Activated B cell treated with CpG ODN at 0.5 μM for 24 hours (primary cell): Measurements from ENCODE around the gene ATP6V1A. TPM values are rescaled to one million over a fixed set of nuclear protein-coding genes. Genes with fewer than 3 reads are reported as not detected.

Experiments
- ATAC-seq: fragments of 200-7000 bp; cut with Tn5 transposase; one replicate; pipeline ENCODE4 v1.10.0; 2021; ENCODE audit warnings: low read depth, mild to moderate bottlenecking, moderate library complexity
- CTCF ChIA-PET: fragments of 350-600 bp; sonication (Branson Sonifier 250); formaldehyde crosslinking; loops from one replicate; lab custom pipeline; 2021; ENCODE audit warnings: antibody characterized with exemption; lab: Charles Lee
- POLR2A ChIA-PET: fragments of 350-600 bp; sonication (Branson Sonifier 250); formaldehyde crosslinking; loops from one replicate; lab custom pipeline; 2021; ENCODE audit warnings: antibody characterized with exemption; lab: Charles Lee
- DNase-seq: peaks from one replicate; pipeline ENCODE4 v3.0.0; 2022
- H3K27ac Mint-ChIP-seq: one replicate; pipeline ENCODE4 v1.8.0; 2020; ENCODE audit warnings: mixed read lengths
- H3K27me3 Mint-ChIP-seq: one replicate; pipeline ENCODE4 v1.8.0; 2021; ENCODE audit warnings: mixed read lengths
- H3K36me3 Mint-ChIP-seq: one replicate; pipeline ENCODE4 v1.8.0; 2021; ENCODE audit warnings: low read depth, mixed read lengths
- H3K4me1 Mint-ChIP-seq: one replicate; pipeline ENCODE4 v1.8.0; 2021; ENCODE audit warnings: mixed read lengths
- H3K4me3 Mint-ChIP-seq: one replicate; pipeline ENCODE4 v1.8.0; 2020; ENCODE audit warnings: mild to moderate bottlenecking, mixed read lengths
- H3K9me3 Mint-ChIP-seq: one replicate; pipeline ENCODE4 v1.8.0; 2020; ENCODE audit warnings: mixed read lengths
- intact Hi-C: fragments of 100-400 bp; cut with micrococcal nuclease; formaldehyde crosslinking; loops from one replicate; pipeline ENCODE4 v1.15.1; 2024
- total RNA-seq: library from RNA; stranded (reverse); gene quantifications from 2 replicates; pipeline ENCODE4 v1.2.3, GENCODE V29; 2022
- TF ChIP-seq, protein P1 (sequence below): fragments of 200-600 bp; IDR thresholded peaks from one replicate; pipeline ENCODE4 v1.8.0; 2022; ENCODE audit warnings: antibody characterized with exemption, mild to moderate bottlenecking

Gene ATP6V1A
- total RNA-seq, 1 donor from 2014 or later, result 49.3 TPM

DNA sequence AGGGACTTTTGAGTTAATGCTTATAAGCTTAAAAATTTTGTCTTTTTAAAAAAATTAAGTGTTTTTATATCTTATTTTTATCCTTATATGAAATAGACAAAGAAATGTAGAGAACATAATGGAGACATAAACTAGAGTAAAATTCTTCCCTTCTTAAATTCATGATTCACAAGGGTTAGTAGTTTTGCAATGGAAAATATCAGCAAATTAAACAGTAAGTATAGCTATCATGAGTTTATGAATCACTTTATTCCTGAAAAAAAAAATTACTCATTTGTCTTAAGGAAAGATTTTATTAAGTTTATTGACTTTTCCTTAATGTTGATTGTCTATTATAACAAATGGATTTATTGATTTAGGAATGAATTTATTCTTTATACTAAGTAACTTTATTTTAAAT lies 4.3 kb downstream of the ATP6V1A start:
- ChIA-PET POLR2A (no interaction called here), CTCF (interaction anchor here (0.6 to 1.3 kb wide), 2 partner anchors 87 to 162 kb away, joined by 3 to 4 read pairs; no protein-coding TSS in a partner anchor)
- Mint-ChIP-seq H3K36me3 (peaks cover 6% of the 10 kb centered on the region), H3K27me3 (no peaks in the 10 kb centered on the region), H3K4me1 (peaks cover 58% of the 10 kb centered on the region), H3K4me3 (no peak overlapping the region), H3K27ac (no peak overlapping the region), H3K9me3 (no peaks in the 10 kb centered on the region)
- TF ChIP-seq, protein P1, sequence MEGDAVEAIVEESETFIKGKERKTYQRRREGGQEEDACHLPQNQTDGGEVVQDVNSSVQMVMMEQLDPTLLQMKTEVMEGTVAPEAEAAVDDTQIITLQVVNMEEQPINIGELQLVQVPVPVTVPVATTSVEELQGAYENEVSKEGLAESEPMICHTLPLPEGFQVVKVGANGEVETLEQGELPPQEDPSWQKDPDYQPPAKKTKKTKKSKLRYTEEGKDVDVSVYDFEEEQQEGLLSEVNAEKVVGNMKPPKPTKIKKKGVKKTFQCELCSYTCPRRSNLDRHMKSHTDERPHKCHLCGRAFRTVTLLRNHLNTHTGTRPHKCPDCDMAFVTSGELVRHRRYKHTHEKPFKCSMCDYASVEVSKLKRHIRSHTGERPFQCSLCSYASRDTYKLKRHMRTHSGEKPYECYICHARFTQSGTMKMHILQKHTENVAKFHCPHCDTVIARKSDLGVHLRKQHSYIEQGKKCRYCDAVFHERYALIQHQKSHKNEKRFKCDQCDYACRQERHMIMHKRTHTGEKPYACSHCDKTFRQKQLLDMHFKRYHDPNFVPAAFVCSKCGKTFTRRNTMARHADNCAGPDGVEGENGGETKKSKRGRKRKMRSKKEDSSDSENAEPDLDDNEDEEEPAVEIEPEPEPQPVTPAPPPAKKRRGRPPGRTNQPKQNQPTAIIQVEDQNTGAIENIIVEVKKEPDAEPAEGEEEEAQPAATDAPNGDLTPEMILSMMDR, result no peak
- no peak for DNase-seq
- intact Hi-C loops, result no loop called here
- no peak for ATAC-seq

DNA sequence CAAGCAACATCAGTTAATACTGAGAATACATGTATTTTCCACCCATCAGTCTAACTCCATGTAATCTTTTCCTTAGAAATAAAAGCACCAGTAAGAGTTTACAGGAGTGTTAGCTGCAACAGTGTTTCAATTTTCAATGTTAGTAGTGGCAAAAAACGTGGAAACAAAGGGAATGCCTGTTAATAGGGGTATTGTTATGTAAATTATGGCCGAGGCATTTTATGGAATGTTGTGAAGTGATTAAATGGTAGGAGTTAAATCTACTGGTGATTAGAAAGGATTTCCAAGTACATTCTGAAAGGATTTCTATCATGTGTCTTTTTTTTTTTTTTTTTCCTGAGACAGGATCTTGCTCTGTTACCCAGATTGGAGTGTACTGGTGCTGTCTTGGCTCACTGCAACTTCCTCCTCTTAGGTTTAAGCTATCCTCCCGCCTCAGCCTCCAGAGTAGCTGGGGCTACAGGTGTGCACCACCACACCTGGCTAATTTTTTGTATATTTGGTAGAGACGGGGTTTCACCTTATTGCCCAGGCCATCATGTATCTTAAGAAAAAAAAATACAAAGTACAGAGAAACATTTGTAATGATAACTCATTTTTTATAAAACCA lies 6.6 kb downstream of the ATP6V1A start:
- Mint-ChIP-seq H3K27me3 (no peaks in the 10 kb centered on the region), H3K27ac (no peak overlapping the region), H3K4me1 (peaks cover 41% of the 10 kb centered on the region), H3K9me3 (peaks cover 4% of the 10 kb centered on the region), H3K4me3 (no peak overlapping the region), H3K36me3 (peaks cover 6% of the 10 kb centered on the region)
- intact Hi-C loops, result no loop called here
- ATAC-seq, result no peak
- TF ChIP-seq, protein P1, result no peak
- POLR2A ChIA-PET, result no interaction called here
- no peak for DNase-seq
- CTCF ChIA-PET, result no interaction called here

DNA sequence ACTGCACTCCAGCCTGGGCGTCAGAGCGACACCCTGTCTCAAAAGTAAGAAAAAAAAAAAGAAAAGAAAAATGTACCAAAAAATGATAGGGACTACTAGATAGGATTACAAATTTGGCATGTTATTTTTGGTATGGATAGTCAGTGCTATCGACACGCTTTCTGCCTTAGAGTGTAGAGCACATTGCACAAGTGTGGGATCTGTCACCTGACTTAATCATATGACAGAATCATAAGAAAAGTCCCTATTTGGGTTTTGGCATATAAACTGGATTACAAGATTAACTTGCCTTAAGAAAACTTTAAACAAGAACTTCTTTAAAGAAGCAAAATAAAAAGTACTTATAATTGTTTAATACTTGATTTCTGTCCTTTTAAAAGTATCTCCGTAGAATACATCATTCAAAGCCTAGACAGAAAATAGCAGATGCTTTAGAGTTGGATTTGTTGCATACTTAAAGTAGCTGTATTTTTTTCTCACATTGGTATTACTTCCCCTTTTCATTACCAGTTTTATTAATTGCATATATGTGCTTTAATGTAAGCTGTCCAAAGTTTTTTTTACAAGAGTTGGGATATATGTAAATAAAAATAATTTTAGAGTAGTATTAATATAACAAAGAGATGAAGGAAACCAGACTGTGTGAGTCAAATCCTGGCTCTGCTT lies 7.8 kb downstream of the ATP6V1A start:
- peak overlapping the region; percentile 53 for H3K27ac Mint-ChIP-seq
- CTCF ChIA-PET, result interaction anchor here (0.7 kb wide), 1 partner anchor 9 kb away, joined by 4 read pairs; no protein-coding TSS in a partner anchor
- intact Hi-C loops, result loop anchor here (1.0 to 2.0 kb wide), 2 partner anchors 8 to 14 kb away; partner anchors contain the start of gene NAA50
- TF ChIP-seq, protein P1, result no peak
- peaks cover 6% of the 10 kb centered on the region for H3K9me3 Mint-ChIP-seq
- H3K27me3 Mint-ChIP-seq, result no peaks in the 10 kb centered on the region
- peaks cover 30% of the 10 kb centered on the region for H3K4me1 Mint-ChIP-seq
- POLR2A ChIA-PET, result interaction anchor here (1.3 kb wide), 1 partner anchor 8 kb away, joined by 10 read pairs; the partner anchor contains the start of genes ATP6V1A and NAA50
- ATAC-seq, result peak; percentile 71
- H3K36me3 Mint-ChIP-seq, result peaks cover 9% of the 10 kb centered on the region
- no peak for DNase-seq
- H3K4me3 Mint-ChIP-seq, result peak overlapping the region; percentile 50

DNA sequence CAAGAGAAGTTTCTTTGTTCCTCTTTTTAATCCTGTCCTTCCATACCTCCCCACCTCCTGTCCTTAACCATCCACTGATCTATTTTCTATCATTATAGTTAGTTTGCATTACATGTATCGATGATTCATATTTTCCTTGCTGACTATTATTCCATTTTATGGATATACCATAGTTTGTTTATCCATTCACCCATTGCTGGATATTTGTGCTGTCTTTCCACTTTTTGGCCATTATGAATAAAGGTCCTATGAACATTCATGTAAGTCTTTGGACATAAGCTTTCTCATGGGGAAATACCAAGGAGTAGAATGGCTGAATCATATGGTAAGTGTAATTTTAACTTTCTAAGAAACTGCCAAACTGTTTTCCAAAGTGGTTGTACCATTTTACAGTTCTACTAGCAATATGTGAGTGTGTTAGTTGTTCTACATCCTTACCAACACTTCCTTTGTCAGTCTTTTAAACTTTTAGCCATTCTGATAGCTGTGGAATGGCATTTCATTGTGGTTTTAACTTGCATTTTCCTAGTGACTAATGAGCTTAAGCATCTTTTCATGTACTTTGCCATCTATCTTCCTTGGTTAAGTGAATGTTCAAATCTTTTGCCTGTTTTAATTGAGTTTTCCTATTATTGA lies 11.7 kb downstream of the ATP6V1A start:
- no peak for DNase-seq
- TF ChIP-seq, protein P1, result no peak
- intact Hi-C loops, result no loop called here
- no peak overlapping the region for H3K27ac Mint-ChIP-seq
- CTCF ChIA-PET, result no interaction called here
- POLR2A ChIA-PET, result no interaction called here
- H3K4me1 Mint-ChIP-seq, result peaks cover 19% of the 10 kb centered on the region
- H3K9me3 Mint-ChIP-seq, result peaks cover 6% of the 10 kb centered on the region
- ATAC-seq, result no peak
- no peak overlapping the region for H3K4me3 Mint-ChIP-seq
- H3K27me3 Mint-ChIP-seq, result no peaks in the 10 kb centered on the region
- peaks cover 9% of the 10 kb centered on the region for H3K36me3 Mint-ChIP-seq

DNA sequence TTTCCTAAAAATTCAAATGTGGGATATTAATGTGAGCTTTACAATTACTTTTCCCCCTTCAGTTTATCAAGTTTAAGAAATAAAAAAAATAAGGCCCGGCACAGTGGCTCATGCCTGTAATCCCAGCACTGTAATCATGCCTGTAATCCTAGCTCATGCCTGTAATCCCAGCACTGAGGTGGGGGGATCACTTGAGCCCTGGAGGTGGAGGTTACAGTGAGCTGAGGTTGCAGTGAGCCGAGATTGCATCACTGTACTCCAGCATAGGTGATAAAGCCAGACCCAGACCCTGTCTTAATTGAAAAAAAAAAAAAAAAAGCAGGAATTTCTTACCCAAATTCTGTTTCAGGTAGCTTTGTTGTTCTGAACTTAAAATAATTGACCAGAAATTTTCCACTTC lies 17.9 kb downstream of the ATP6V1A start:
- Mint-ChIP-seq H3K27me3 (no peaks in the 10 kb centered on the region), H3K9me3 (no peaks in the 10 kb centered on the region), H3K27ac (no peak overlapping the region), H3K4me3 (no peak overlapping the region), H3K36me3 (peaks cover 9% of the 10 kb centered on the region), H3K4me1 (no peaks in the 10 kb centered on the region)
- POLR2A ChIA-PET, result interaction anchor here (1.2 kb wide), 1 partner anchor 18 kb away, joined by 3 read pairs; the partner anchor contains the start of gene ATP6V1A
- intact Hi-C loops, result no loop called here
- TF ChIP-seq, protein P1, result no peak
- CTCF ChIA-PET, result no interaction called here
- ATAC-seq, result no peak
- no peak for DNase-seq
